Neuronal stem cell (in vitro differentiated cells): Measurements from ENCODE around the gene FRMD4B.

Experiments
- DNase-seq: peaks from one replicate; pipeline ENCODE4 v3.0.0-alpha.2; 2013; ENCODE audit warnings: low spot score
- H2AFZ ChIP-seq: one replicate; pipeline ENCODE4 v1.6.1; 2013; ENCODE audit warnings: mild to moderate bottlenecking, low read length, inconsistent platforms
- H2AK5ac ChIP-seq: 2 replicates; pipeline ENCODE4 v1.6.1; 2013; ENCODE audit warnings: low read depth, mild to moderate bottlenecking, inconsistent platforms, low read length, moderate library complexity, mixed read lengths
- H2BK120ac ChIP-seq: 2 replicates; pipeline ENCODE4 v1.6.1; 2013; ENCODE audit warnings: low read depth, mild to moderate bottlenecking, inconsistent platforms, low read length, moderate library complexity, mixed read lengths
- H2BK12ac ChIP-seq: one replicate; pipeline ENCODE4 v1.6.1; 2013; ENCODE audit warnings: low read length, inconsistent platforms
- H2BK15ac ChIP-seq: 2 replicates; pipeline ENCODE4 v1.6.1; 2013; ENCODE audit warnings: mild to moderate bottlenecking, low read length, inconsistent platforms, mixed read lengths
- H2BK5ac ChIP-seq: one replicate; pipeline ENCODE4 v1.6.1; 2013; ENCODE audit warnings: inconsistent platforms, mild to moderate bottlenecking, low read length, moderate library complexity
- H3K14ac ChIP-seq: one replicate; pipeline ENCODE4 v1.6.1; 2013; ENCODE audit warnings: low read length, inconsistent platforms
- H3K18ac ChIP-seq: 2 replicates; pipeline ENCODE4 v1.6.1; 2013; ENCODE audit warnings: low read length, inconsistent platforms
- H3K23ac ChIP-seq: 2 replicates; pipeline ENCODE4 v1.6.1; 2013; ENCODE audit warnings: low read depth, mild to moderate bottlenecking, mixed read lengths, low read length, inconsistent platforms; ENCODE audit not compliant: poor library complexity
- H3K27ac ChIP-seq: replicated peaks from 3 replicates; pipeline ENCODE4 v1.5.1; 2013; ENCODE audit warnings: low read length, inconsistent platforms
- H3K27me3 ChIP-seq, 3 experiments: 2 replicates each; pipeline ENCODE4 v1.6.1; 2013; ENCODE audit warnings: low read length in 3 of 3, mild to moderate bottlenecking in 2 of 3, inconsistent platforms in 1 of 3, low read depth in 1 of 3, mixed read lengths in 1 of 3, moderate library complexity in 1 of 3; ENCODE audit not compliant: control insufficient read depth in 3 of 3, insufficient read depth in 3 of 3
- H3K36me3 ChIP-seq, 2 donors: replicated peaks in 1 of 2; 2 replicates each; pipeline ENCODE4 v1.6.1; 2013; ENCODE audit warnings: low read length in 2 of 2; ENCODE audit not compliant: control insufficient read depth in 2 of 2, insufficient read depth in 2 of 2
- H3K4ac ChIP-seq: 2 replicates; pipeline ENCODE4 v1.6.1; 2013; ENCODE audit warnings: inconsistent platforms, mild to moderate bottlenecking, low read length, moderate library complexity
- H3K4me1 ChIP-seq, 2 donors: 1 replicate in 1 of 2; 2 replicates in 1 of 2; pipeline ENCODE4 v1.6.1; 2013; ENCODE audit warnings: low read length in 2 of 2, low read depth in 1 of 2; ENCODE audit not compliant: control insufficient read depth in 2 of 2, insufficient read depth in 1 of 2
- H3K4me2 ChIP-seq: one replicate; pipeline ENCODE4 v1.6.1; 2013; ENCODE audit warnings: mild to moderate bottlenecking, low read length, inconsistent platforms; ENCODE audit not compliant: insufficient read depth, poor library complexity, severe bottlenecking
- H3K4me3 ChIP-seq, 2 donors: 2 replicates each; pipeline ENCODE4 v1.5.1; 2013; ENCODE audit warnings: low read length in 2 of 2, mild to moderate bottlenecking in 2 of 2, inconsistent platforms in 1 of 2, moderate library complexity in 1 of 2
- H3K79me1 ChIP-seq: one replicate; pipeline ENCODE4 v1.6.1; 2013; ENCODE audit warnings: low read depth, mild to moderate bottlenecking, inconsistent platforms, low read length, moderate library complexity
- H3K9ac ChIP-seq: one replicate; pipeline ENCODE4 v1.6.1; 2013; ENCODE audit warnings: mild to moderate bottlenecking, low read depth, low read length, inconsistent platforms; ENCODE audit not compliant: poor library complexity
- H3K9me3 ChIP-seq, 2 donors: replicated peaks in 1 of 2; 2 replicates each; pipeline versions ENCODE3 to v1.6.1; 2013; ENCODE audit warnings: low read length in 2 of 2, mild to moderate bottlenecking in 2 of 2, inconsistent platforms in 1 of 2, low read depth in 1 of 2, mixed read lengths in 1 of 2, moderate library complexity in 1 of 2; ENCODE audit not compliant: control insufficient read depth in 2 of 2, insufficient read depth in 1 of 2
- H4K8ac ChIP-seq: one replicate; pipeline ENCODE4 v1.6.1; 2013; ENCODE audit warnings: low read depth, mild to moderate bottlenecking, inconsistent platforms, low read length, moderate library complexity
- H4K91ac ChIP-seq: one replicate; pipeline ENCODE4 v1.6.1; 2013; ENCODE audit warnings: low read length, low read depth, mild to moderate bottlenecking, inconsistent platforms; ENCODE audit not compliant: poor library complexity
- WGBS, 2 donors: extraction: QIAGEN DNeasy Blood & Tissue Kit; methylation state at CpG; one replicate each; pipeline ENCODE4 v1.1.7; 2013; ENCODE audit warnings: missing lambda C conversion rate in 2 of 2, mixed read lengths in 1 of 2; ENCODE audit not compliant: insufficient read length in 2 of 2, insufficient replicate concordance in 1 of 2; ENCODE audit errors: extremely low coverage in 2 of 2; 5-methylcytosine and 5-hydroxymethylcytosine counted together

The FRMD4B gene

DNA sequence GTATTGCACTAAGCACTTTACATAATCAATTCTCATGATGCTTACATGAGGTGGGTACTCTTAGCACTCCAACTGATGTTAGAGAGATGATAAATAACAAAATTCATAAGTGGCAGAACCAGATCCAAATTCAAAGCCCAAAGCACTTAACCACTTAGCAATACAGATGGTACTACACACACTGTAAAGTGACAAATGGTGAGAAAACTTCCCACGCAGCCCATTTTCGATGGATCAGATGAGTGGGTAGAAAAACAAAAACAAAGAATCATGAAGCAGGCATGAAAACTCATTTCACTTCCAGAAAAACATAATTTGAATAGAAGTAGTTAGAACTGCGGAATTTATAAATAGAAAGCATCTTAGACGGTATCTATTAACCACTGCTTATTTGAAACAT, 66.2 kb downstream of the FRMD4B start:
- Histone ChIP-seq H2BK15ac (no peak overlapping the region), H3K27me3 (peaks cover 0 to 2% (median 0%) of the 10 kb centered on the region in 3 experiments), H3K9me3 (no peaks in the 10 kb centered on the region), H3K4ac (no peak overlapping the region), H3K4me2 (no peak overlapping the region), H2BK120ac (no peak overlapping the region), H3K79me1 (no peaks in the 10 kb centered on the region), H3K9ac (no peak overlapping the region), H3K27ac (no peak overlapping the region), H2BK12ac (no peak overlapping the region), H2BK5ac (no peak overlapping the region), H3K4me3 (no peak overlapping the region), H3K14ac (no peak overlapping the region), H3K4me1 (no peaks in the 10 kb centered on the region), H3K23ac (no peak overlapping the region), H4K8ac (no peak overlapping the region), H3K18ac (no peak overlapping the region), H2AK5ac (no peak overlapping the region), H4K91ac (no peak overlapping the region), H2AFZ (no peak overlapping the region), H3K36me3 (no peaks in the 10 kb centered on the region)
- no CpG with 5 or more reads among the region's 4 CpGs for WGBS, 2 donors
- no peak for DNase-seq

DNA sequence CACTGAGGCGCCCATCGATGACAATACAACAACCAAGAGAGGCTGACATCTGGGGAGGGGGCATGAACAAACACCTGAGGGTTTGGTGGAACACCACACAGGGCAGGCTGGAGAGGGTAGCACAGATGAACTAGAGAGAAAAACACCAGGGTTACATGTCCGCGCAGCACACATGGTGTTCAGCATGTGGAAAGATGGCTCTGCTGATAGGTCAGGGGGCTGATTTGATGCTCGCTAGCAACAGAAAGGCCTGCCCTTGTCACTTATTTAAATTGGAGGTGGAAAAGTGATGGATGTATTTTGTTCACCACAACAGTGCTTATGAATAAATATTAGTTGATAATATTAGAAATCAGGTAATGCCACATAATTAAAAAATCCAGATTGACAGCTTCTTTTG, 67.5 kb downstream of the FRMD4B start:
- DNase-seq = no peak
- Histone ChIP-seq H3K79me1 (no peaks in the 10 kb centered on the region), H3K9ac (no peak overlapping the region), H3K9me3 (no peaks in the 10 kb centered on the region), H3K23ac (no peak overlapping the region), H3K18ac (no peak overlapping the region), H3K4ac (no peak overlapping the region), H3K4me2 (no peak overlapping the region), H4K91ac (no peak overlapping the region), H3K27me3 (peaks cover 0 to 2% (median 0%) of the 10 kb centered on the region in 3 experiments), H2BK12ac (no peak overlapping the region), H2BK5ac (no peak overlapping the region), H2AK5ac (no peak overlapping the region), H3K4me1 (no peaks in the 10 kb centered on the region), H3K4me3 (no peak overlapping the region), H3K36me3 (no peaks in the 10 kb centered on the region), H2AFZ (no peak overlapping the region), H3K27ac (no peak overlapping the region), H2BK15ac (no peak overlapping the region), H4K8ac (no peak overlapping the region), H2BK120ac (no peak overlapping the region), H3K14ac (no peak overlapping the region)
- no CpG with 5 or more reads among the region's 5 CpGs for WGBS, 2 donors

DNA sequence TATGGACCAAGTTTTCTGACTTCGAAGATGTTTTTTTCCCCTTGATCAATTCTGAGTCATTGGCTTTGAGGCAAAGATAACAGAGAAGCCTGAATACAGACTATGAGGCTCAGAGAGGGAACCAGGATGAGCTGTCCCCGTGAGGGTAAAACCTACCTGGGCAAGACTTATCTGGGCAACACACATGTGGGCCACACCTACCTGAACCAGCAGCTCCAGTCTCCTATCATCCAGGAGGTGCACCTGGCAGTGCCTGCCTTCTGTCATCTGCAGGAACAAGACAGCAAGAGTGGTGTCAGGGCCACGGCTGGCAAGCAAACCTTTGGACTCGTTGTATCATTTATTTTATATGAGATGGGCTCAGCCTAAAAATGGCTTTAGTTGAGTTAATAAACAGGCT, 72.6 kb downstream of the FRMD4B start:
- Histone ChIP-seq H3K4me1 (no peaks in the 10 kb centered on the region), H3K27me3 (no peaks in the 10 kb centered on the region), H3K27ac (no peak overlapping the region), H3K9ac (no peak overlapping the region), H4K8ac (no peak overlapping the region), H3K18ac (no peak overlapping the region), H3K4me3 (no peak overlapping the region), H2BK12ac (no peak overlapping the region), H2BK120ac (no peak overlapping the region), H3K4me2 (no peak overlapping the region), H2BK15ac (no peak overlapping the region), H3K79me1 (no peaks in the 10 kb centered on the region), H3K23ac (no peak overlapping the region), H2BK5ac (no peak overlapping the region), H3K4ac (no peak overlapping the region), H4K91ac (no peak overlapping the region), H3K14ac (no peak overlapping the region), H2AFZ (no peak overlapping the region), H2AK5ac (no peak overlapping the region), H3K9me3 (no peaks in the 10 kb centered on the region), H3K36me3 (no peaks in the 10 kb centered on the region)
- WGBS, 2 donors = no CpG with 5 or more reads among the region's 4 CpGs
- DNase-seq = no peak

DNA sequence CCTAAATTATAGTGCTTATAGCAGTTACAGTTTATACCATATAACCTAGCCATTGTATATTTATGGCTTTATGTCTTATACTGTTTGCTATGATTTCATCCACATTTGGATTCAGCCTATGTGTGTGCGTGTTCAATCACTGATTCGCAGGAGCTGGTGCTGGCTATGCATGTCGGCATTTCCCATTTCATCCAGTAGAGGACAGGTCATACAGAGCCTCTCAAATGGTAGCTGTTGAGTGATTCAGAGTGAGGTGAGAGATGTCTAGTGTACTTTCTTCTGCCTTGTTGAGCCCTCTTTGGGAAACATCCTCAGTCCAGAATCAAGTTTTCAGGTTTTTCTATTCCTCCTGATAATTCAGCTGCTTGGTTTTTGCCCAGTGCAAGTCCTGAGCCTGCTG, 76.1 kb downstream of the FRMD4B start:
- no peak overlapping the region for H2AK5ac ChIP-seq
- no peak overlapping the region for H3K4ac ChIP-seq
- H3K4me3 ChIP-seq = no peak overlapping the region
- no peaks in the 10 kb centered on the region for H3K9me3 ChIP-seq
- no peak overlapping the region for H3K4me2 ChIP-seq
- no peaks in the 10 kb centered on the region for H3K36me3 ChIP-seq
- no peak overlapping the region for H3K9ac ChIP-seq
- no peaks in the 10 kb centered on the region for H3K79me1 ChIP-seq
- H2BK5ac ChIP-seq = no peak overlapping the region
- WGBS, 2 donors = no CpG with 5 or more reads among the region's 3 CpGs
- no peak overlapping the region for H4K91ac ChIP-seq
- H3K18ac ChIP-seq = no peak overlapping the region
- H2BK120ac ChIP-seq = no peak overlapping the region
- no peak overlapping the region for H3K23ac ChIP-seq
- no peak overlapping the region for H4K8ac ChIP-seq
- no peak overlapping the region for H2BK12ac ChIP-seq
- no peaks in the 10 kb centered on the region for H3K4me1 ChIP-seq
- H3K14ac ChIP-seq = no peak overlapping the region
- DNase-seq = no peak
- no peak overlapping the region for H2BK15ac ChIP-seq
- H2AFZ ChIP-seq = no peak overlapping the region
- peaks cover 0 to 6% (median 0%) of the 10 kb centered on the region in 3 experiments for H3K27me3 ChIP-seq
- no peak overlapping the region for H3K27ac ChIP-seq
